Cardiac septum (tissue), 1 donor: ENCODE data around the gene CACNA1D. TPM values are rescaled to one million over a fixed set of nuclear protein-coding genes. Genes with fewer than 3 reads are reported as not detected.

ENCODE experiments used
- DNase-seq: peaks from one replicate; pipeline ENCODE4 v3.0.0-alpha.2; 2020; ENCODE audit warnings: low spot score
- intact Hi-C: fragments of 100-400 bp; cut with DNase I; formaldehyde crosslinking; loops from one replicate; pipeline ENCODE4 v1.14.0; 2022
- total RNA-seq: library from RNA; stranded (reverse); fragmentation: NEBNext Ultra II Directional; extraction: Animal tissue kit (Norgen Biotek cat#: 25700); gene quantifications from one replicate; pipeline ENCODE4 v1.2.1, GENCODE V29; 2021
- donor health status: DM: no; HTN: no; CAD: no.

Gene CACNA1D
- total RNA-seq, 1 donor from 2014 or later, result 0.46 TPM

GRCh38 chr3:53787016-53787415 is 292.6 kb downstream of the CACNA1D start:
- no peak for DNase-seq
- intact Hi-C loops, result no loop called here

- intact Hi-C loops, result no loop called here
- no peak for DNase-seq
Observed at GRCh38 chr3:53788038-53788437, 293.6 kb downstream of the CACNA1D start.

- intact Hi-C loops, result no loop called here
- no peak for DNase-seq
Observed at GRCh38 chr3:53789459-53789858, 295.0 kb downstream of the CACNA1D start.

- intact Hi-C loops, result no loop called here
Observed at GRCh38 chr3:53790470-53790869, 296.1 kb downstream of the CACNA1D start.

GRCh38 chr3:53791317-53791716 is 296.9 kb downstream of the CACNA1D start:
- no peak for DNase-seq
- intact Hi-C loops, result no loop called here

More at GRCh38 chr3:53790470-53790869, 296.1 kb downstream of the CACNA1D start:
- DNase-seq, result no peak

- DNase-seq, result no peak
- intact Hi-C loops, result no loop called here
Observed at GRCh38 chr3:53792866-53793265, 298.5 kb downstream of the CACNA1D start.

GRCh38 chr3:53794597-53794996 is 300.2 kb downstream of the CACNA1D start:
- intact Hi-C loops, result no loop called here
- no peak for DNase-seq

- DNase-seq, result no peak
- intact Hi-C loops, result no loop called here
Observed at GRCh38 chr3:53795176-53795575, 300.8 kb downstream of the CACNA1D start.

GRCh38 chr3:53795789-53796560 is 301.6 kb downstream of the CACNA1D start:
- intact Hi-C loops, result no loop called here
- peak; percentile 79 for DNase-seq

- intact Hi-C loops, result no loop called here
Observed at GRCh38 chr3:53798144-53798543, 303.7 kb downstream of the CACNA1D start.

GRCh38 chr3:53799338-53799865 is 305.0 kb downstream of the CACNA1D start:
- intact Hi-C loops, result no loop called here
- no peak for DNase-seq

More at GRCh38 chr3:53798144-53798543, 303.7 kb downstream of the CACNA1D start:
- DNase-seq, result no peak

GRCh38 chr3:53800041-53800906 is 305.9 kb downstream of the CACNA1D start:
- no peak for DNase-seq
- intact Hi-C loops, result loop anchor here (5.0 kb wide), 1 partner anchor 63 kb away; no protein-coding TSS in a partner anchor

- peak; percentile 33 for DNase-seq
- intact Hi-C loops, result loop anchor here (5.0 kb wide), 1 partner anchor 64 kb away; no protein-coding TSS in a partner anchor
Observed at GRCh38 chr3:53801319-53801718, 306.9 kb downstream of the CACNA1D start.

GRCh38 chr3:53802256-53802880 is 308.0 kb downstream of the CACNA1D start:
- peak; percentile 51 for DNase-seq
- intact Hi-C loops, result loop anchor here (5.0 kb wide), 1 partner anchor 65 kb away; no protein-coding TSS in a partner anchor

- intact Hi-C loops, result loop anchor here (5.0 kb wide), 1 partner anchor 66 kb away; no protein-coding TSS in a partner anchor
- DNase-seq, result peak; percentile 70
Observed at GRCh38 chr3:53803124-53803815, 308.9 kb downstream of the CACNA1D start.

- peak; percentile 33 for DNase-seq
- intact Hi-C loops, result loop anchor here (5.0 kb wide), 1 partner anchor 67 kb away; no protein-coding TSS in a partner anchor
Observed at GRCh38 chr3:53803816-53804695, 309.6 kb downstream of the CACNA1D start.

GRCh38 chr3:53804697-53805462 is 310.5 kb downstream of the CACNA1D start:
- intact Hi-C loops, result loop anchor here (5.0 kb wide), 1 partner anchor 68 kb away; no protein-coding TSS in a partner anchor
- DNase-seq, result peak; percentile 26
